HG02884 (cell line): Measurements from ENCODE around the gene FZD8.

Source experiments
- ATAC-seq: cut with Tn5 transposase; IDR thresholded peaks from one replicate; pipeline ENCODE4 v1.9.1; 2021; ENCODE audit warnings: mild to moderate bottlenecking, moderate library complexity; ENCODE audit not compliant: unreplicated experiment

Gene FZD8

DNA sequence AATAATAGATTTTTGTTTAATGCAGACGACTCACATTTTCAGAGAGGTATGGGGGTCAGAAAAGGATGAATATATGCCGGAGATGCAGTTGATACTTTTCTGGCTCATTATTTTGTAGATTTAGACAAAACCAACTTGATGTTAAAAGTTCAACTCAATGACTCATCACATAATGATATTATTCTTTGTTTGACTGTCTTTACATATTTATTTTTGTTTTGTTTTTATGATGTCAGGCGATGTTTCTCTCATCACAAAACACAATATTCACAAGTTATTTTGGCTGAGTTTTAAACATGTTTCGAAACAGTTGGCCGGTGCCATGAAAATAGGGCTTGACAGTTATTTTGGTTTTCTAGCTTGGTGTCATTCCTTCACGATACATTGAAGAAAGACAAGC lies 35.7 kb downstream of the FZD8 start:
- no peak for ATAC-seq

DNA sequence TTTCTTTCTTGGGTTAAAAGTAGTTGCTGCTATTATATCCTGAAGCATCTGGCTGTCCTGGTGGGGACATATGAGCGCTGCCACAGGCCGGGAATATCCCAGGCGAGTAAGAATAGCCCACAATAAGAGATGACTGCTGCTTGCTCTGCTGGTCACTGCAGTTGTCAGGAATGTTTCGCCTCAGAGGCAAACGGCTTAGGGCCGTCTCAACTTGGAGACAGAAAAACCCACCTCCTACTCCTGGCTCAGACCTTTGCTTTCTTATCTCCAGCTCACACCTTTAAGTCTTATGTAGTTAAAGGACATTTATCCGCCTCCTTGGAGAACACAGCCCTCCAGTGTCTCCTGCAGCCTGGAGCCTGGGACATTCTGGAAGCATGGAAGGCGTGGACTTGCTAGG lies 36.9 kb downstream of the FZD8 start, which contains the start of gene GJD4:
TSS of gene GJD4 (plus strand) at position 151 of the 400 bp plus-strand sequence. CDS start at position 378, 227 bp downstream.
- no peak for ATAC-seq

DNA sequence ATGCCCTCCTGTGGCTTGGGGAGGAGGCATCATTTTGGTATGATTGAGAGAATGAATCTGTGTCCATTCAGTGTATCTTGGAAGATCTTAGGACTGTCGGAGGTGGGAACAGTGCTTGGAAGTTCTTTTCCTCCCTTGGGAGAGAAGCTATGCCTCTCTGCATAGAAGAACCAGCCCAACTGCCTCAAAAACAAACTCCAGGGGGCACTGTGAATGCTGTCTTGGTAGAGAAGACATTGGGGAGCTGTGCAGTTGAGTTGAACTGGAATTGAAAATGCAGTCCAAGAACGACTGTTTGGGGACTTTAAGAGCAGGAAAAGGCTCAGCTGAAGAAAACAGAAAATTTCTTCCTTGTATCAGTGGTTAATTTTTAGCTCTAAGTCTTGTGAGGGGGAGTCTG lies 41.9 kb downstream of the FZD8 start:
- no peak for ATAC-seq

DNA sequence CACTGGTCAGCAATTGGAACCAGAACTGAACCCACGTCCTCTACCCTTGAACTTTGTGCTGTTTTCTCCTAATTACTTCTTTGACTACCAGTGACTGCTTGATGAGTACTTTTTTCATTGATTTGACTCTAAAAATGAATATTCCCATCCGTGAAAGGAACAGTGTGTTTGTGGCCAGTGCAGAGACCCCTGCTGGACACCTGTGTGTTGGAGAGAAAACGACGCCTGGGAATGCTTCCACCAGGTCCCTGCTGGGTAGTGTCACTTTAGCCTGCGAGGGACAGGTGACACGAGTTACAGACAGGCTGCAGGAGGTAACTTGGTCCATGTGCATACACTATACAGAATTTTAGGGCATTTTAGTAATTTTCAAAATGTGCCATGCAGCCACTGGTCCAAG lies 43.7 kb downstream of the FZD8 start:
- ATAC-seq: no peak

DNA sequence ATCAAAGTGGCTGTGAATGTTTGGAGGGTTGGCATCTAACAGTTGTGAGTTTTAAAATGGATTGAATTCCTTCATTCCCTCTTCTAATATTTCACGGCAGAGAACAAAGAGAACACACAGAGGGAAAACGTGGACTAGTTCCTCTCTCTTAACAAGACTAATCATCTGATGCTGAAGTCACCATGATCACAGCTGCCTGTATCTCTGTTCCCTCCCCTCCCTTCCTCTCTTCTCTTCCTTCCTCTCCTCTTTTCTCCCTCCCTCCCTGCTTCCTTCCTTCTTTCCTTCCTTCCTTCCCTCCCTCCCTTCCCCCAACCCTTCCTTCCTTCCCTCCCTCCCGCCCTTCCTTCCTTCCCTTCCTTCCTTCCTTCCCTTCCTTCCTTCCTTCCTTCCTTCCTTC lies 47.0 kb downstream of the FZD8 start:
- no peak for ATAC-seq

DNA sequence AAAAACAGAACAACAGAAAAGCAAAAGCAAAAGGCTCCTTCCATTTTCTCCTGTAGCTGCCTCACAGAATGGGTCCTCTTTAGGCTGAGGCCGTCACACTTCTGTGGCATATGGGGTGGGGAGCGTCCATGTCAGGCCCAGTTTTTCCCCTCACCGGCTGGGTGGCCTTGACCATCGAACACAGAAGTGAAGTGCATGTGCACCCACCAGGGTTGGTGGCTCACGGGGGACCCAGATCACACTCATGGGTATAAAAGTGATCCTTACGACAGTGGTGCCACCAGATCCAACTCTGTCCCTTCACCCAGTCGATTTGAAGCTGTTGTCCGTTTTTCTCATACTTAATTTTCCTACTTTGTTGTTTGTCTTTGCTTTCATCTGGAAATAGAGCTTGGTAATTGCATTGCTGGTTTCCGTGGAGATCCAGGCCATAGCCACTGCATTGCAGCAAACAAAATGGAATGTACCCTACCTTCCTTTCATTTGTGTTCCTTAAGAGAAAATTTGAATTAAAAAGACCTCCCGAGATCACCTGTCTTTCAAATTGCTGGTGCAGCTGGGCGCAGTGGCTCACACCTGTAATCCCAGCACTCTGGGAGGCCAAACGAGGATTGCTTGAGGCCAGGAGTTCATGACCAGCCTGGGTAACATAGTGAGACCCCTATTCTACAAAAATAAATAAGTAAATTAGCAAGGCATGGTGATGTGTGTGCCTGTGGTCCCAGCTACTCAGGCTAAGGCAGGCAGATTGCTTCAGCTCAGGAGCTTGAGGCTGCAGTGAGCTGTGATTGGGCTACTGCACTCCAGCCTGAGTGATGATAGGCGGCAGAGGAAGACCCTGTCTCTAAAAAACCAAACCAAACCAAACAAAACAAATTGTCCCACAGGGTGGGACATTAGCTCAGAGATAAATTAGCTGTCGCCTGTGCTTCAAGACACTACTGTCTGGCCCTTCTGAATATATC lies 47.7 kb downstream of the FZD8 start:
- no peak for ATAC-seq

DNA sequence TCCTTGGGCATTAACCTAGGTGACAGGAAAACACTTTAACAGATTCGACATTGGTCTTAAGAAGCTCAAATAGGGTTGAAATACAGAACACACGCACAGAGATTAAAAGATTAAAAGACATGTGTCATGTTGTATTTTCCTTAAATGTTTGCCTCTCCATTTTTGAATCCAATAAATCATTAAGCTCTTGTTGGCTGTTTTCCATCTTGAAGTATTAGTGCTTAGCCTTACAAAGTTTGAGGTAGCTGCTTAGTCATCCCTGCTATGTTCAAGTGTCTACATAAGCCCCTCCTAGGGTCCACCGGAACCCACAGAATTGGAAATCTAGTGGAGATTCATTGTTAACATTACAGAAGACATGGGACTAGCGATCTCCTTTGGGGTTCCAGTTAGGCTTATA lies 49.7 kb downstream of the FZD8 start:
- no peak for ATAC-seq

DNA sequence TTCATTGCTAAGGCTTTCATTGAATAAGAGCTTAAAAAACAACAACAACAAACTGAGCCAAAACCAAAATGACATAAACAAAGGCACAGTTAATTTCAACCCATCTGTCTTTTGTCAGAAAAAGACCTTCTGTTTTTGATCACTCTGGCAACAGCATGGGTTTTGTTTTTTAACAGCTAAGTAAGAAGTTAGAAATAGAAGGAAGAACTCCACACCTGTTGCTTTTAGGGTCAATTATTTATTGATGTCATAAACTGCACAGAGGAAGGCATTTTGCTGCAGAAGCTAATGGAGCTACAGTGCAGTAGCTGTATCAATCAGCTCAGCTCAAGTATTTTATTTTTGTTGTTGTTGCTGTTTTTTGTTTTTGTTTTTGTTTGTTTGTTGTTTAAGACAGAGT lies 53.3 kb downstream of the FZD8 start:
- no peak for ATAC-seq
